PFSK-1 (cell line): ENCODE results near the gene ENO2.

Experiments used
- FOXP2 ChIP-seq: optimal IDR thresholded peaks from 2 replicates; pipeline ENCODE3; 2011; ENCODE audit warnings: borderline replicate concordance, control low read depth, inconsistent platforms; ENCODE audit not compliant: insufficient read depth; ENCODE audit errors: extremely low read length, extremely low read depth
- POLR2AphosphoS5 ChIP-seq: IDR thresholded peaks from 2 replicates; pipeline ENCODE4 v1.6.1; 2012; ENCODE audit warnings: low read depth, mild to moderate bottlenecking, control low read depth, low read length, moderate library complexity
- REST ChIP-seq, 2 experiments: IDR thresholded peaks; 2 replicates each; pipeline versions ENCODE4 v1.6.1 to v1.8.0; 2011 to 2012; ENCODE audit warnings: low read depth in 2 of 2, low read length in 2 of 2, control low read depth in 1 of 2, inconsistent platforms in 1 of 2, mild to moderate bottlenecking in 1 of 2, moderate library complexity in 1 of 2; ENCODE audit not compliant: insufficient read depth in 1 of 2
- SIN3A ChIP-seq: IDR thresholded peaks from 2 replicates; pipeline ENCODE4 v1.6.1; 2012; ENCODE audit warnings: mild to moderate bottlenecking, low read length, moderate library complexity, borderline replicate concordance; ENCODE audit not compliant: insufficient read depth
- TAF1 ChIP-seq: IDR thresholded peaks from 2 replicates; pipeline ENCODE4 v1.6.1; 2012; ENCODE audit warnings: low read length, control low read depth, borderline replicate concordance; ENCODE audit not compliant: insufficient read depth

The ENO2 gene

GRCh38 chr12:6883252-6883651 is 31.1 kb upstream of the ENO2 start:
- TF ChIP-seq FOXP2, result no peak
- no peak for TF ChIP-seq REST (IDR thresholded peaks at IDR 0.05; ENCODE audit: insufficient read depth in 1 of 2, low read depth in 2 of 2, low read length in 2 of 2)
- no peak for TF ChIP-seq TAF1
- no peak for TF ChIP-seq POLR2AphosphoS5
- no peak for TF ChIP-seq SIN3A

GRCh38 chr12:6883683-6884082 is 30.7 kb upstream of the ENO2 start:
- no peak for TF ChIP-seq FOXP2
- no peak for TF ChIP-seq TAF1
- no peak for TF ChIP-seq SIN3A
- TF ChIP-seq REST (IDR thresholded peaks at IDR 0.05; ENCODE audit: insufficient read depth in 1 of 2, low read depth in 2 of 2, low read length in 2 of 2), result no peak
- no peak for TF ChIP-seq POLR2AphosphoS5

GRCh38 chr12:6884539-6884938 is 29.8 kb upstream of the ENO2 start:
- TF ChIP-seq POLR2AphosphoS5 (no peak), TAF1 (no peak), REST (IDR thresholded peaks at IDR 0.05; ENCODE audit: insufficient read depth in 1 of 2, low read depth in 2 of 2, low read length in 2 of 2) (no peak), SIN3A (no peak), FOXP2 (no peak)

GRCh38 chr12:6887460-6887859 is 26.9 kb upstream of the ENO2 start:
- TF ChIP-seq REST (IDR thresholded peaks at IDR 0.05; ENCODE audit: insufficient read depth in 1 of 2, low read depth in 2 of 2, low read length in 2 of 2) (no peak), TAF1 (no peak), FOXP2 (no peak), POLR2AphosphoS5 (no peak), SIN3A (no peak)

GRCh38 chr12:6888360-6888759 is 26.0 kb upstream of the ENO2 start:
- no peak for TF ChIP-seq FOXP2
- no peak for TF ChIP-seq POLR2AphosphoS5
- no peak for TF ChIP-seq REST (IDR thresholded peaks at IDR 0.05; ENCODE audit: insufficient read depth in 1 of 2, low read depth in 2 of 2, low read length in 2 of 2)
- no peak for TF ChIP-seq SIN3A
